Mammary epithelial cell (primary cell): Measurements from ENCODE around the gene FRMD3.

ENCODE experiments used
- CTCF ChIP-seq, 2 donors: IDR thresholded peaks in 1 of 2; conservative IDR thresholded peaks in 1 of 2; 2 replicates each; pipeline ENCODE4 v1.5.1; 2011 to 2012; ENCODE audit warnings: inconsistent platforms in 2 of 2, low read length in 2 of 2, mild to moderate bottlenecking in 2 of 2, control low read depth in 1 of 2, low read depth in 1 of 2; ENCODE audit not compliant: insufficient read depth in 1 of 2; ENCODE audit errors: extremely low read depth in 1 of 2
- EZH2 ChIP-seq: IDR thresholded peaks from 2 replicates; pipeline ENCODE4 v1.6.1; 2012; ENCODE audit warnings: low read length, inconsistent platforms, borderline replicate concordance

- TF ChIP-seq CTCF (conservative IDR thresholded peaks at IDR 0.05 in 1 of 2, IDR thresholded peaks at IDR 0.05 in 1 of 2; ENCODE audit: extremely low read depth in 1 of 2, insufficient read depth in 1 of 2, low read depth in 1 of 2, low read length in 2 of 2) (no peak), EZH2 (no peak)
Measured at GRCh38 chr9:83432877-83433550, 105.2 kb downstream of the FRMD3 start.
